Right ventricle myocardium superior (tissue), 1 donor: ENCODE measurements around the gene TH. TPM values are rescaled to one million over a fixed set of nuclear protein-coding genes. Genes with fewer than 3 reads are reported as not detected.

Experiments
- microRNA-seq: library from miRNA; unstranded; fragments of <30 nt; microRNA quantifications from one replicate; pipeline ENCODE4 v1.2.0, GENCODE V29; 2020
- total RNA-seq: library from RNA; stranded (reverse); fragmentation: NEBNext Ultra II Directional; extraction: Animal tissue kit (Norgen Biotek cat#: 25700); gene quantifications from one replicate; pipeline ENCODE4 v1.2.1, GENCODE V29; 2021
- donor health status: DM: no; HTN: yes; CAD: no; lungs with severe emphysema.

TH gene
- total RNA-seq, 1 donor from 2014 or later = not detected

Small RNA genes lying within 50 kb of the gene (microRNA-seq; reads per million reads assigned to microRNA genes)
- not detected for gene MIR4686
- 78.6 reads per million, percentile 50 among the genes with 10 or more reads in this experiment for gene MIR483

Other genes with a start within 250 kb of the TH start
- gene MRPL23, start 224.5 kb downstream of the TH start, total RNA-seq = 99.3 TPM
- gene H19, start 174.0 kb downstream of the TH start, total RNA-seq = 420 TPM
- gene IGF2, start 32.4 kb downstream of the TH start, total RNA-seq = 79.9 TPM
- not detected for gene INS, start 10.6 kb downstream of the TH start, total RNA-seq
- gene ASCL2, start 98.8 kb upstream of the TH start, total RNA-seq = 0.11 TPM
- 43.6 TPM for gene C11orf21, start 130.1 kb upstream of the TH start, total RNA-seq
- gene TSPAN32, start 130.2 kb upstream of the TH start, total RNA-seq = 13.9 TPM
- 457 TPM for gene CD81, start 205.5 kb upstream of the TH start, total RNA-seq
- gene TSSC4, start 228.9 kb upstream of the TH start, total RNA-seq = 36.2 TPM